IPS-11a (cell line): ENCODE data around the gene ZBTB24.
"Not testable (repeated sequence)": the region's sequence is repeated elsewhere in the genome, so short reads cannot be mapped to it uniquely, and the experiment has no call there.

Experiments used
- H3K4me3 ChIP-seq: one replicate; pipeline ENCODE4 v1.5.1; 2013; ENCODE audit warnings: low read depth, low read length, control low read depth

Gene ZBTB24

DNA sequence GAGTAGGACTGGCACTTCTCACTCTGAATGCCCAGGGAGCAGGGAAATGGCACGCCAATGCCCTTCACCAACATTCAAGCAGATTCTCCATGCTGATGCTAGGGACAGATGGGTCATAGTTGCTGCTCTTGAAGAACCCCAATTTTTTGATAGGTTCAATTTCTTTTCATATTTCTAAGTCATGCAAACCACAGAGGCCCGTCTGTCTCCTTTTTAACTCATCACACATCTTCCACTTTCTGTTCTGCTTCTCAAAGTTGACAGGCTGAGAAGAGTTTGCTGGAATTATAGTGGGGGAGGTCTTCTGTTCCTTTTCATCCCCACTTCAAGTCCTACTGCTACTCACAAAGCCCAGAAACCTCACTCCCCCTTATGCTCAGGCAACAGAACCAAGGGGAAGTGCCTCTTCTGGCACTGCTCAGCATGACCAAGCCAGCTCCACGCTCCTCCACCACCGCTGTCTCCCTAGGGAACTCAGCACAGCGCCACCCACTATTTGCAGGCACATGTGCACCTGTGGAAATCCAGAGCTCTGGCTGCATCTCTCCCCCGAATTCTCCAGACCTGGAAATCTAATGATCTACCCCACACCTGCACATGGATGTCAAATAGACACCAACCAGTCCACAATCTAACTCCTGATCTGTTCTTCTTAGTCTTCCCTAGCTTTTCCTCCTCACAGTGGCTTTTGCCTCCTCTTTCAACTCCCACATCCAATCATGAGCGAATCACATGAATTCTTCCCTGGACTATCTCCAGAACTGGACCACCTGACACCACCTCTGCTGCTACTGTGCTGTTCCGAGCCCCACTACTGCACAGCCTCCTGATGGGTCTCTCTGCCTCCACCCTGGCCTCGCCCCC is 10.7 kb downstream of the ZBTB24 start:
- H3K4me3 ChIP-seq = no peak overlapping the region

- H3K4me3 ChIP-seq = no peak overlapping the region
Measured at GRCh38 chr6:109471105-109471810, 11.8 kb downstream of the ZBTB24 start.

GRCh38 chr6:109469591-109470189 is 13.3 kb downstream of the ZBTB24 start:
- no peak overlapping the region for H3K4me3 ChIP-seq

- no peak overlapping the region for H3K4me3 ChIP-seq
Measured at GRCh38 chr6:109467696-109468095, 15.3 kb downstream of the ZBTB24 start.

DNA sequence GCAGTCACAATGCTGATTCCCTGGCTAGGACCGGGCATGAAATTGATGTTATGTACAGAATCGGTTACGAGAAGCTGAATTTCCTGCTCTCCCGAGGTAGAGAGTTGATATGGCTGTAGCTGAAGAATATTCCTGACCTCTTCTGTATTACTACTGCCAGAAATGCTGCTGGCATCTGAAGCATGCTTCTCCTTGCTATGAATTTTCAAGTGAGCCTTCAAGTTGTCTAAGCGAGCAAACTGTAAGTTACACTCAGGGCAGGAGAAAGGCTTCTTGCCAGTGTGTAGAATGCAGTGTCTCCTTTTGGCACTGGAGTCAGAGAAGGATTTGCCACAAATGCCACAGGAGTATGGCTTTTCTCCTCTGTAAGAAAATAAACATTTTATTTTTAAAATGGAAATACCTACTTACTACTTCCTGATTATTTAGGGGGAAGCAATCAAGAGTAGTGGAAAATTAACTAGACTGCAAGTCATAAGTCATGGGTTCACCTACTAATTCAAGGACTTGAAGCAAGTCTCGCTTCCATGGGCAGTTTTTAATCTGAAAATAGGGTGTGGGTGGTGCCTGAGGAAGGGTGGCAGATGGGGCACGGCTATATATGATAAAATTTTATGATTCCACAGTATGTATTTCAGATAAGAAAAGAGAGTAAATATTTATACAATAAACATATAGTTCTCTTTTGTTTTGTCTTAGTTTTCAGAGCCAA is 16.7 kb downstream of the ZBTB24 start:
- no peak overlapping the region for H3K4me3 ChIP-seq

DNA sequence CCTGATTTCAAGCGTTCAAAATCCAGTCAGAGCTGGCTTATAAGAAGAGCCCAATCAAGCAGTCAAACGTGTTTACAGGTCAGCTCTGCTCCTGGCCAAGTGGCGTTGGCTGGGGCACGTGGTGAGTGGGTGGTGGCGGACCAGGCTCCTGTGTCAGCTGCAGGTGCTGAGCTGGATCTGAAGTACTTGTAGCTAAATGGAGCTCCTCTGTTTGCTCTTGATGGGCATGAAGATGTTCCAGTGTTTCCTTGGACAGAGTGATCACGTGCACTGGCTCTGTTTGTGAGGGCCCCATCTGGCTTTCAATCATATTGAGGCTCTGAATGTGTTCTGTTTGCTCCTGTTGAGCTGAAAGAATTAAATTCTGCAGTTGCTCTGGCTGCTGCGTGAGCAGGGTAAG is 17.2 kb downstream of the ZBTB24 start:
- H3K4me3 ChIP-seq = no peak overlapping the region

DNA sequence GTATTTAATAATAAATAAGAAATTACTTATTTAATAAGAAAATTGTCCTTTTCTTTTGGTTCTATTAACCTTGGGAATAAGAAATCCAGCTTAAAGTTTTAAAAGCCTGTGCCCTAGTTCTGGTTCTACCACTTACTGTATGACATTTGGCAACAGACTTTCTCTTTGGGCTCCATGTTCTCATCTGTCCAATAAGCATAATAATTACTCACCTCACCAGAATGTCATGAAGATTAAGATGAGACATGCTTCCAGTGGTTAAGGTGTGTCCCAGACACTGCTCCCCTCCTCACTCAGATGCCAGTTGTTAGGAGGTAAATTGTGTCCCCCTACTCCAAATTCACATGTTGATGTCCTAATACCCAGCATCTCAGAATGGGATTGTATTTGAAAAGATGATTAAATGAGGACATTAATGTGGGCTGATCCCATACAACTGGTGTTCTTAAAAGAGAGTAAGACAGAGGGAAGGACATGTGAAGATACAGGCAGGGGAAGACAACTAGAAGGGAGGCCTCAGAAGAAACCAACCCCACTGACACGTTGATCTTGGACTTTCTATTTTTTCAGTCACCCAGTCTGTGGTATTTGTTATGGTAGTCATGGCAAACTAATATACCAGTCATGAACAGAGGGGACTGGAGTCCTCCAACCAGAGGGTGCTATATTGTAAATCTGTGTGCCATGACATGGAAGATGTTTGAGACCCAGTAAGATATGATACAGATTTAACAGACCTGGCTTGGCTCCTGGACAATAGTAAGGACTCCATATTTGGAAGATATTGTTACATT is 21.1 kb downstream of the ZBTB24 start:
- no peak overlapping the region for H3K4me3 ChIP-seq

- H3K4me3 ChIP-seq = not testable (repeated sequence)
Measured at GRCh38 chr6:109461205-109461604, 21.8 kb downstream of the ZBTB24 start.

- H3K4me3 ChIP-seq = no peak overlapping the region
Measured at GRCh38 chr6:109460161-109460829, 22.7 kb downstream of the ZBTB24 start.

- no peak overlapping the region for H3K4me3 ChIP-seq
Measured at GRCh38 chr6:109458774-109459531, 24.1 kb downstream of the ZBTB24 start.

GRCh38 chr6:109457562-109457996 is 25.4 kb downstream of the ZBTB24 start:
- no peak overlapping the region for H3K4me3 ChIP-seq

GRCh38 chr6:109456710-109457561 is 26.1 kb downstream of the ZBTB24 start:
- peak overlapping the region; percentile 65 for H3K4me3 ChIP-seq

DNA sequence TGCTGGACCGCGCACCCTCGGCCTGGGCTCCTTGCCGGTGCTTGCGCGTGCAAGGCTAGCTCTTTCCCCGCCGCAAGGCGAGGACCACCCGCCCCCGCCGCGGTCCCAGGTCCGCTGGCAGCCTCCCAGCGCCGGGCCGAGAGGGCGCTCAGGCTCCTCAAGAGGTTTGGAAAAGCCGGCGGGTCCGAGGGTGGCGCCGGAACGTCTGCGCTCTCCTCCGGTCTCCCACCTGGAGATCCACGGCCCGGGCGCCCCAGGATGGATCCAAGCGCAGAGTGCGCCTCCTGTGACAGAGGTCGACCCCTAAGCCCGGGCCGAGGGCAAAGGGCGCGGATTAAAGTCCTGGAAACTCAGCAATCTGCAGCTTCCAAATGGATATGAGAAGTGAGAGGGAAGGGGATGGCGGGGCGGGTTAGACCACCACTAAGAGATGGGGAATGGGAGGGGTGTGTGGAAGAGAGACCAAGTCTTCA is 26.9 kb downstream of the ZBTB24 start:
- H3K4me3 ChIP-seq = peak overlapping the region; percentile 65

GRCh38 chr6:109455437-109456110 is 27.4 kb downstream of the ZBTB24 start, which contains the start of gene MICAL1:
MICAL1 (minus strand) TSS chr6:109455772; CDS start chr6:109454196, 1,576 bp downstream.
- H3K4me3 ChIP-seq = peak within 1 kb of the TSS; percentile 93

DNA sequence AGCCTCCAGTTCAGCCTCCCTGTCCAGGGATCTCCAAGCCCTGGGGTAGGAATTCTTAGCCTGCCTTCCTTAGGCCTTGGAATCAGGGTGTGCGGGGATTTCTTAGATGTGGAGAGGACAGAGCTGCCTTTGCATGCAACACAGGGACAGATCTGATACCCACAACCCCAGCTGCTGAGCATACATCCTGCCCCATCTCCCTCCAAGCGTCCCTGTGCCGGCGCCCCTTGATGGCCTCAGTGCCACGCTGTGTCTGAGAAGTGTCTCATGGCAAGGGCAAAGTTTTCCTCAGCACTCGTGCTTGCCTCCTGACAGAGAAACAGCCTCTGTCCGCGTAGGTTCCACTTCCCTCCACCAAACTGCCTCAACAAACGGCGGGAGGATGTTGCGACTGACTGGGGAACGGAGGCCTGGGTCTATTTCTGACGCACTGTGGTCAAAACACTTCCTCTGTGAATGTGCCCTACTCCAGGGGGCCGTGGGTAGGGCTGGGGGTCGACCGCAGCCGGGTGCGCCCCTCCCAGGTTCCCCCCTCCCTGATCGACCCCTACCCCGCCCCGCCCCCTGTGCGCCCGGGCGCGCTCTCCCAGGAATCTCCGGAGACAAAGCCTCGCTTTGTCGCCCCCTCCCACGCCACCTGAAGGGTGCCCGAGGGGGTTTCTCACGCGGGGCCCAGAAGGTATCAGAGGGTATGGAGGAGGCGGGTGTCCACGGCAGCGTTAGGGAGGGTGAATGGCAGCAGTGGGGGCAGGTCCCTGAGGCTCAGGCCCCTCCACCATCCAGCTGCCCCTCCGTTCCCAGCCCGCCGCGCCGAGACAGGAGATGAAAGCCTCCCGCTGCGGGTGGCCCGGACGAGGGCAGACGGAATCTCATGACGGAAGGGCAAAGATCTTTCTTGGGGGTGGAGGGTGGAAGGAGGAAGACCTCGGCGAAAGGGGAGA is 28.3 kb downstream of the ZBTB24 start:
- H3K4me3 ChIP-seq = peak overlapping the region; percentile 93
